Skin epidermis (tissue), 12 donors: ENCODE results near the gene MSL1.

ENCODE experiments used
- H3K27ac ChIP-seq, 21 experiments: fragments of 200-600 bp; sonication (generic) in 11 of 21; one replicate each; pipeline ENCODE4 v1.5.0; 2020; ENCODE audit warnings: mild to moderate bottlenecking in 3 of 21, inconsistent platforms in 2 of 21, moderate library complexity in 2 of 21
- H3K4me3 ChIP-seq, 7 experiments: fragments of 200-600 bp; sonication (generic) in 2 of 7; one replicate each; pipeline ENCODE4 v1.5.0; 2020; ENCODE audit warnings: inconsistent platforms in 2 of 7, mild to moderate bottlenecking in 2 of 7, moderate library complexity in 1 of 7

Gene MSL1, protein sequence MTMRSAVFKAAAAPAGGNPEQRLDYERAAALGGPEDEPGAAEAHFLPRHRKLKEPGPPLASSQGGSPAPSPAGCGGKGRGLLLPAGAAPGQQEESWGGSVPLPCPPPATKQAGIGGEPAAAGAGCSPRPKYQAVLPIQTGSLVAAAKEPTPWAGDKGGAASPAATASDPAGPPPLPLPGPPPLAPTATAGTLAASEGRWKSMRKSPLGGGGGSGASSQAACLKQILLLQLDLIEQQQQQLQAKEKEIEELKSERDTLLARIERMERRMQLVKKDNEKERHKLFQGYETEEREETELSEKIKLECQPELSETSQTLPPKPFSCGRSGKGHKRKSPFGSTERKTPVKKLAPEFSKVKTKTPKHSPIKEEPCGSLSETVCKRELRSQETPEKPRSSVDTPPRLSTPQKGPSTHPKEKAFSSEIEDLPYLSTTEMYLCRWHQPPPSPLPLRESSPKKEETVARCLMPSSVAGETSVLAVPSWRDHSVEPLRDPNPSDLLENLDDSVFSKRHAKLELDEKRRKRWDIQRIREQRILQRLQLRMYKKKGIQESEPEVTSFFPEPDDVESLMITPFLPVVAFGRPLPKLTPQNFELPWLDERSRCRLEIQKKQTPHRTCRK

GRCh38 chr17:40121181-40122135, at the start of gene MSL1:
TSS of gene MSL1 (plus strand) at chr17:40121971. CDS start at chr17:40122613, 642 bp downstream.
- peak within 1 kb of the TSS; percentile 77 to 98 (median 94) for H3K4me3 ChIP-seq
- peak within 1 kb of the TSS; percentile 93 to 100 (median 98) for H3K27ac ChIP-seq

DNA sequence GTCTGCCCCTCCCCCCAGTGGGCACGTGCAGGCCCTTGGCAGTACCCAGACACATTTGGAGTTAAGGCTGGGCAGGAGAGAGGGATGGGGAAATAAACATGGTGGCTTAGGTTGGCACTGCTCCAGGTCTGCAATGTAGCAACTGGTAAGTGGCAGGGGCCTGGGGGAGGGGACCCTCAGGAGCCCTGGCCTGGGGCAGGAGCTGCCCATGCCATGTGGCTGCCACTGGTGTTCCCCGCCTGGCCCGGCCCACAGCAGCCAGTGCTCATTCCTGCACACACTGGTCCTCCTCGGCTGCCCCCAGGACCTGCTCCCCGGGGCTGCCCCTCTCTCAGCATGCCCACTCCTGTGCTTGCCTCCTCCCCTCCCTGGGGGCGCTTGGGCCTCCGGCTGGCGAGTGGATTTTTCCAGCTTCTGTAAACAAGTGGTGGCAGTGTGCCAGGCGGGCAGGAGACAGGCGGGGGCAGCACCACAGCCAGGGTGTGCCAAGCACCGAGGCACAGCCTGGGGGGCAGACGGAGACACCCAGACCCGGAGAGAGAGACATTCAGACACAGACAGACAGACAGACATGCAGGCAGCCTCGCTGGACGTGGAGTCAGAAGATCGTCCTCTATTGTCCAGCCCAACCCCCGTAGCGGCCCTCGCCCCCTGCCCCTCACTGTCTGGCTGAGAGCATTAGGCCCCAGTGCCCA, 49.6 kb upstream of the MSL1 start:
- H3K4me3 ChIP-seq, result peak overlapping the region in 1 of 7 experiments; percentile 1
- H3K27ac ChIP-seq, result peak overlapping the region in 18 of 21 experiments; percentile 2 to 93 (median 79)

DNA sequence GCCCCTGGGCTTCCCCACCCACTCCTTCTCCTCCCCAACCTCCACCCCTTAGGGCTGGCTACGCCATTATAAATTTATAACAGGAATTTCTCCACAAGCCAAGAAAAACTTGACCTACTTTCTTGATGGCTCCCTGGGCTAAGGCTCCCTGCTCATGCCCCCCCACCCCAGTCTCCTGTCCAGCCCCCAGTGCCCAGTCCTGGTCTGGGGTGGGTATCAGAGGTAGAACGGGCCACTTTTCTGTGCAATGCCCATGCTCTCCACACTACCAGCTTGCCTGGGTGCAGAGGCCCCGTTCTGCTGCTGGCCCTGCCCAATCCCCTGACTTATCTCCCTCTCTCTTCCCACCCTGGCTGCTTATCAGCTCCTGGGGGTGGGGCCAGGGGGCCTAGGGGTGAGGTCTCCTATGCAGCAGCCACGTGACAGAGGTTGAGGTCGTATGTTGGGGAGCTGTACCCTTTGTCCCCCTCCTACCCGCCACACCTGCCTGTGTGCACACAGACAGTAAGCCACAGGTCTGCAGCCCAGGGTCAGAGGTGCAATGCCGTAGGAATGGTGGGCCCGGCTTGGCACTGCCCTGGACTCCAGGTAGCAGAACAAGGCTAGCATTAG, 48.9 kb upstream of the MSL1 start:
- H3K4me3 ChIP-seq, result no peak overlapping the region
- H3K27ac ChIP-seq, result peak overlapping the region in 17 of 21 experiments; percentile 2 to 93 (median 79)

DNA sequence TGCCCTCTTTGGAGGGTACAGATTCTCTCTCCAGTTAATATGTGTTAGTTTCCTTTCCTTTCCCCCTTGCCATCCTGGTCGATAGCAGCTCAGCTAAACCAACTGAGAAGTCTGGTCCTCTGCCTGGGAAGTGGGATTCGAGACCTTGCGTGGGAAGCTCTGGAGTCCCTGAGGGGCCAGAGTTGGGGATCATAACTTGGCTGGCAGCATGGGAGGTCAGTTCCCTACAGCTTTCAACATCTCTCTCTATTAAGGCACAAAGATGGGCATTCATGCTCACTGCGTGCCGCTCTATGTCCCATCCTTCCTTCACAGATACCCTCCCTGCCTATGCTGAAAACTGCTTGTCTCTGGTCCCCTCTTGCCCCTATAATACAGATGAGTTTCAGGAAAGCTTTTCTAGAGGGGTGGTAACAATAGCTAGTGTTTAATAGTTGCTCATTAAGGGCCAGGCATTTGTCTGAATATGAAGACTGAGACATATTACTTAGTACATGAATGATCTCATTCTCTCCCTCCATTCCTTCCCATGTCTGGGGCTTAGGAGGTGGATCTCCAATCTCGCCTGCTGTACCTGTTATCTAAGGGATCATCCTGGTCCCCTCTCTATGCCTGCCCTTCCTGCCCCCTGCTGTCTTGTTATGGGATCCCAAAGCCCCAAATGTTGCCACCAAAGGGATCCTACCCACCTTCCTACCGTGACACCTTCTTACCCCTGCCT, 48.2 kb upstream of the MSL1 start:
- no peak overlapping the region for H3K4me3 ChIP-seq
- H3K27ac ChIP-seq, result peak overlapping the region in 12 of 21 experiments; percentile 16 to 93 (median 76)

- Histone ChIP-seq H3K4me3 (no peak overlapping the region), H3K27ac (peak overlapping the region in 10 of 21 experiments; percentile 16 to 93 (median 66))
Observed at GRCh38 chr17:40074175-40074512, 47.6 kb upstream of the MSL1 start.

DNA sequence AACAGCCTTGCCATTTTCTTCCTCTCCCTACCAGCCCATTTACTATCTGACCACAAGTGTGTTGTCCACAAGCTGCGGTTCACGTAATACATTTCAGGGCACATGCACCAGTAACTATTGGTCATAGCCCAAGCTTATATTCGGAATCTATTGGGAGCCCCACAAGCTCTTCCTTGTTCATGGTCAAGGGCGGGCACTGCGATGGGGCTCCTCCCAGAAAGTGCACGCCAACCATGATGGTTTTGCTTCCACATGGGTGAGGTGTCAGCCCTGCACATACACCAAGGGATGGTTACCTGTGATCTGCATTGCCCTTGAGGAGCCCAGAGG, 46.9 kb upstream of the MSL1 start:
- H3K27ac ChIP-seq, result peak overlapping the region in 10 of 21 experiments; percentile 1 to 77 (median 56)
- H3K4me3 ChIP-seq, result no peak overlapping the region

GRCh38 chr17:40075201-40075941, 46.4 kb upstream of the MSL1 start:
- H3K4me3 ChIP-seq, result no peak overlapping the region

DNA sequence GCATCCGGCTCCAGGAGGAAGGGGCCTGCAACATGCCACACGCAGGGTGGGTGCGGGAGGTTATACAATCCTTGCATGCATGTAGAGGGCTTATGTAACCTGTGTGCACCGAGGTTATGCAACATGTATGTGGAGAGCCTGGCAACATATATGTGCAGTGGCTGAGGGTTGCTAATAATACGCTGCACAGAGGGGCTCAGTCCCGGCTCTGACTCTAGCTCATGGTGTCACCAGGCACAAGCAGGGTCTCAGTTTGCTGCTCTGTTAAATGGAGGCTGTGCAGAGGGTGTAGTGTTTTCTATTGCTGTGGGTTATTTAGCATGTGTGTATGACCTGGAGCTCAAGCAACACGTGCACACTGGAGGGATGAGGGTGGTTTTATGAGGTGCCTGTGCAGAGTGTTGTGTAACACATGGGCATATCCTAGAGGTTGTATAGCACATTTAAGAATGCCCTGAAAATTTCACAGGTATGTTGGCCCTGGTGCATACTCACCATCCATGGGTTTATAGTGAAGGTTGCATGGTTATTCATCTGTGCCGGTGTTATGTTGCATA, 45.8 kb upstream of the MSL1 start:
- Histone ChIP-seq H3K27ac (peak overlapping the region in 13 of 21 experiments; percentile 7 to 77 (median 48)), H3K4me3 (no peak overlapping the region)

More at GRCh38 chr17:40075201-40075941, 46.4 kb upstream of the MSL1 start:
- peak overlapping the region in 14 of 21 experiments; percentile 7 to 77 (median 48) for H3K27ac ChIP-seq

GRCh38 chr17:40076591-40076990, 45.2 kb upstream of the MSL1 start:
- H3K27ac ChIP-seq, result peak overlapping the region in 2 of 21 experiments; percentile 11 to 12
- no peak overlapping the region for H3K4me3 ChIP-seq

DNA sequence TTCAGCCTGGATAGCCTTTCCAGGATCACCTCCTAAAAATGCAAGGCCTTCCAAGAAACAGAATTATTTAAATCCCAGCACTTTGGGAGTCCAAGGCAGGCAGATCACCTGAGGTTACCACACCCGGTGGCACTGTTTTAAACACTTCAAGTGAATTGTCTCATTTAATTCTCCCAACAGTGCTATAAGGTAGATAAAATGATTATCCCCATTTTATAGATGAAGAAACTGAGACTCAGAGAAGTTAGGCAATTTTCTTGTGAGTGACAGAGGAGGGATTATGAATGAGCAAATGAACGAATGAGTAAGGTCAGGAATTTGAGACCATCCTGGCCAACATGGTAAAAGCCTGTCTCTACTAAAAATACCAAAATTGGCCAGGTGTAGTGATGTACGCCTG, 42.2 kb upstream of the MSL1 start:
- H3K27ac ChIP-seq, result no peak overlapping the region
- H3K4me3 ChIP-seq, result no peak overlapping the region

GRCh38 chr17:40084477-40084876, 37.3 kb upstream of the MSL1 start:
- Histone ChIP-seq H3K4me3 (no peak overlapping the region), H3K27ac (no peak overlapping the region)

DNA sequence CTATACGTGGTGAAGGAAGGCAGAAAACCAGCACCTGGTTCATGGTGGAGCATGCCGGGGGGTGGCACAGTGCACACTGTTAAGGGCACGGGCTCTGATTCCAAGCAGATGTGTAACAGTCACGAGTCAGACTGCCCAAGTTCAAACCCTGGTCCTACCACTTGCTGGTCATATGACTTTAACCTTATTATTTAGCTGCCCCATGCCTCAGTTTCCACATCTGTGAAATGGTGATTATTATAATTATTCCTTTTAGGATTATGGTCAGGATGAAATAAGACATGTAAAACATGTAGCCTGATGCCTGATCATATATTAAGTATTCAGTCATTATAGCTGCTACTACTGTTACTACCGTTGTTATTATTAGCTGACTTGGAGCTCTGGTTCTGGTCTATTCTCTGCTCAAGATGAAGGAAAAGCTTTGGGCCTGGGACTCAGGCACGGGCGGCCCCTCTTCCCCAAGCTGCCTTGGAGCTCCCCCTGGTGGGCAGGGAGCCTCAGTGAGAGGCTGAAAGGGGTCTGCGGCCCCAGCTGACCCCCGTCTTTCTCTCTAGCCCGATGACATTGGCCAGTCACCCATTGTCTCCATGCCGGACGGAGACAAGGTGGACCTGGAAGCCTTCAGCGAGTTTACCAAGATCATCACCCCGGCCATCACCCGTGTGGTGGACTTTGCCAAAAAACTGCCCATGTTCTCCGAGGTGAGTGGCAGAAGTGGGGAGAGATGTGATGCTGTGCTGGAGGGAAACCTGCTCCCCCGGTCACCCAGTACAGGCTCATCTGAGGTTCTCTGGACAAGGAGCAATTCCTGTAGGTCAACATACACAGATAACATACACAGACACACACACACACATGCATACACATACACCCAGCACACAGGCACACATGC, 35.4 kb upstream of the MSL1 start:
- Histone ChIP-seq H3K4me3 (no peak overlapping the region), H3K27ac (peak overlapping the region in 1 of 21 experiments; percentile 17)

GRCh38 chr17:40087049-40087794, 34.5 kb upstream of the MSL1 start:
- no peak overlapping the region for H3K27ac ChIP-seq
- no peak overlapping the region for H3K4me3 ChIP-seq

- H3K27ac ChIP-seq, result peak overlapping the region in 1 of 21 experiments; percentile 5
- no peak overlapping the region for H3K4me3 ChIP-seq
Observed at GRCh38 chr17:40087903-40088718, 33.7 kb upstream of the MSL1 start.
